ENCODE measurements around the gene EIF4G1.

DNA sequence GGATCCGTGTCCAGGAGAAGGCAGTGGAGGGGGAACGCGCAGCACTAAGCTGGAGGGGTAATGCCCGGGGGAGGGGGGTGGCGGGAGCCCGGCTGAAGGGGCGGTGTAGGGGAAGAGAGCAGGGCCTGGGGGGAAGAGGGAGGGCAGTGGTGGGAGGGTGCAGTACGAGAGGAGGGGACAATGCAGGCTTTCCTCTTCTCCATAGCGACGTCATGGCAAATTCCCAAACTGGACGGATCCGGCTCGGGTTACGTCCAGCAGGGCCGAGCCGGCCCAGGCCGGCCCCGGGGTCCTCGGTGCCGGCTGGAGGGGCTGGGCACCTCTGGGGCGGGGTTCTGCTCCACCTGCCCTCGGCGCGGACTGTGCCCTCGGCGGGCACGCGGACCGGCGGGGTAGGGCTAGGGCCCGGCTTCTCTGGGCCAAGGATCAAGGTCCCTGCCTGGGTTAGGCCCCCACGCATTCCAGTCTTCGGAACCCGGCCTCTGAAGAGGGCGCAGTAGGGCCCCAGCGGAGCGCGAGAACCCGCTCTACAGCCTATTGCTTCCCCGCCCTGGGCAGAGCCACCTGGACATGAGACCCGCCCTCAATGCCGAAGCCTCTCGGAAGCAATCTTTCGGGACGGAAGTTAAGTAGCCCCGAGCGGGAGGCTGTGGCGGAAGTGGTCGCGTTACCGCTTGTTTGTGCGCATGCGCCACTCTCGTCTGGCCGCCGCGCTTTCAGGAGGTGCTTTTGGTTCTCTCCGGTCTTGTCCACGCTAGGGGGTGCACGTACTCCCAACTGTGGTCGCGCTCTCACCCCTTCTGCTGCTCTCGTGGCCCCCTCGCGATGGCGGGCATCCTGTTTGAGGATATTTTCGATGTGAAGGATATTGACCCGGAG, 48.5 kb downstream of the EIF4G1 start:
- TF ChIP-seq EP300 (IDR thresholded peaks at IDR 0.05) (no peak), POLR2A (IDR thresholded peaks at IDR 0.05) (peak; percentile 79)
- TF ChIP-seq, protein P1, sequence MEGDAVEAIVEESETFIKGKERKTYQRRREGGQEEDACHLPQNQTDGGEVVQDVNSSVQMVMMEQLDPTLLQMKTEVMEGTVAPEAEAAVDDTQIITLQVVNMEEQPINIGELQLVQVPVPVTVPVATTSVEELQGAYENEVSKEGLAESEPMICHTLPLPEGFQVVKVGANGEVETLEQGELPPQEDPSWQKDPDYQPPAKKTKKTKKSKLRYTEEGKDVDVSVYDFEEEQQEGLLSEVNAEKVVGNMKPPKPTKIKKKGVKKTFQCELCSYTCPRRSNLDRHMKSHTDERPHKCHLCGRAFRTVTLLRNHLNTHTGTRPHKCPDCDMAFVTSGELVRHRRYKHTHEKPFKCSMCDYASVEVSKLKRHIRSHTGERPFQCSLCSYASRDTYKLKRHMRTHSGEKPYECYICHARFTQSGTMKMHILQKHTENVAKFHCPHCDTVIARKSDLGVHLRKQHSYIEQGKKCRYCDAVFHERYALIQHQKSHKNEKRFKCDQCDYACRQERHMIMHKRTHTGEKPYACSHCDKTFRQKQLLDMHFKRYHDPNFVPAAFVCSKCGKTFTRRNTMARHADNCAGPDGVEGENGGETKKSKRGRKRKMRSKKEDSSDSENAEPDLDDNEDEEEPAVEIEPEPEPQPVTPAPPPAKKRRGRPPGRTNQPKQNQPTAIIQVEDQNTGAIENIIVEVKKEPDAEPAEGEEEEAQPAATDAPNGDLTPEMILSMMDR (IDR thresholded peaks at IDR 0.05) = peak in 2 of 3 donors; percentile 69 to 74
